Smooth muscle cell (in vitro differentiated cells): ENCODE results near the gene TMEM256. TPM values are rescaled to one million over a fixed set of nuclear protein-coding genes. Genes with fewer than 3 reads are reported as not detected.

Experiments
- DNase-seq: peaks from one replicate; lab custom pipeline; 2025; ENCODE audit not compliant: unreplicated experiment; lab: John Stamatoyannopoulos, UW
- H2AFZ ChIP-seq: fragments of 200-600 bp; sonication (generic); 2 replicates; pipeline ENCODE4 v1.6.0; 2016; ENCODE audit warnings: antibody characterized with exemption, low read depth, mild to moderate bottlenecking
- H3F3A ChIP-seq: fragments of 200-600 bp; sonication (generic); 2 replicates; pipeline ENCODE4 v1.6.0; 2017; ENCODE audit warnings: antibody characterized with exemption, low read depth
- H3K27ac ChIP-seq: fragments of 200-600 bp; sonication (generic); 2 replicates; pipeline ENCODE4 v1.5.1; 2016; ENCODE audit warnings: low read depth, mild to moderate bottlenecking
- H3K27me3 ChIP-seq: fragments of 200-600 bp; sonication (generic); 2 replicates; pipeline ENCODE4 v1.6.1; 2016; ENCODE audit warnings: low read depth, mild to moderate bottlenecking
- H3K36me3 ChIP-seq: fragments of 200-600 bp; sonication (generic); 2 replicates; pipeline ENCODE4 v1.5.1; 2016; ENCODE audit warnings: low read depth
- H3K4me1 ChIP-seq: fragments of 200-600 bp; sonication (generic); 2 replicates; pipeline ENCODE4 v1.5.1; 2016; ENCODE audit warnings: low read depth
- H3K4me2 ChIP-seq: fragments of 200-600 bp; sonication (generic); 2 replicates; pipeline ENCODE4 v1.6.0; 2016; ENCODE audit warnings: mild to moderate bottlenecking
- H3K4me3 ChIP-seq: fragments of 200-600 bp; sonication (generic); 2 replicates; pipeline ENCODE4 v1.5.1; 2016; ENCODE audit warnings: mild to moderate bottlenecking
- H3K79me2 ChIP-seq: fragments of 200-600 bp; sonication (generic); 2 replicates; pipeline ENCODE4 v1.6.0; 2016; ENCODE audit warnings: low read depth, mild to moderate bottlenecking
- H3K9ac ChIP-seq: fragments of 200-600 bp; sonication (generic); 2 replicates; pipeline ENCODE4 v1.6.0; 2016; ENCODE audit warnings: low read depth
- H3K9me3 ChIP-seq: fragments of 200-600 bp; sonication (generic); replicated peaks from 2 replicates; pipeline ENCODE4 v1.5.1; 2016; ENCODE audit warnings: low read depth
- H4K20me1 ChIP-seq: fragments of 200-600 bp; sonication (generic); 2 replicates; pipeline ENCODE4 v1.6.0; 2016; ENCODE audit warnings: low read depth
- CTCF ChIP-seq: fragments of 200-600 bp; sonication (generic); IDR thresholded peaks from 2 replicates; pipeline ENCODE4 v1.5.1; 2017; ENCODE audit warnings: borderline replicate concordance, mild to moderate bottlenecking, antibody characterized with exemption; ENCODE audit not compliant: insufficient read depth, poor library complexity, severe bottlenecking
- WGBS: methylation state at CpG from one replicate; pipeline ENCODE4 v1.1.7; 2016; ENCODE audit warnings: low lambda C conversion rate; 5-methylcytosine and 5-hydroxymethylcytosine counted together
- polyA plus RNA-seq: library from polyadenylated mRNA; unstranded; fragments of >200 nt; fragmentation: Nextera tagmentation; extraction: Ambion mirVana; gene quantifications from 2 replicates; pipeline ENCODE4 v1.2.1, GENCODE V29; 2016
- total RNA-seq: library from RNA; depleted of rRNA; stranded (reverse); fragments of >200 nt; gene quantifications from 2 replicates; pipeline ENCODE4 v1.2.3, GENCODE V29; 2014

The TMEM256 gene
- total and polyA plus RNA-seq, 2 experiments from 2014 or later, result 87.9 to 133 TPM

- Histone ChIP-seq H3K79me2 (no peaks in the 10 kb centered on the region), H3K4me1 (no peaks in the 10 kb centered on the region), H4K20me1 (no peaks in the 10 kb centered on the region), H3K36me3 (no peaks in the 10 kb centered on the region), H3K4me2 (no peak overlapping the region), H3K27ac (no peak overlapping the region), H2AFZ (no peak overlapping the region), H3K4me3 (no peak overlapping the region), H3K27me3 (no peaks in the 10 kb centered on the region), H3F3A (no peaks in the 10 kb centered on the region), H3K9me3 (no peaks in the 10 kb centered on the region), H3K9ac (no peak overlapping the region)
- 94% methylated on average over 28 of the region's 29 CpGs for WGBS
- no peak for DNase-seq
- no peak for TF ChIP-seq CTCF
These were observed 23.1 kb upstream of the TMEM256 start for GRCh38 chr17:7426896-7427489.

DNA sequence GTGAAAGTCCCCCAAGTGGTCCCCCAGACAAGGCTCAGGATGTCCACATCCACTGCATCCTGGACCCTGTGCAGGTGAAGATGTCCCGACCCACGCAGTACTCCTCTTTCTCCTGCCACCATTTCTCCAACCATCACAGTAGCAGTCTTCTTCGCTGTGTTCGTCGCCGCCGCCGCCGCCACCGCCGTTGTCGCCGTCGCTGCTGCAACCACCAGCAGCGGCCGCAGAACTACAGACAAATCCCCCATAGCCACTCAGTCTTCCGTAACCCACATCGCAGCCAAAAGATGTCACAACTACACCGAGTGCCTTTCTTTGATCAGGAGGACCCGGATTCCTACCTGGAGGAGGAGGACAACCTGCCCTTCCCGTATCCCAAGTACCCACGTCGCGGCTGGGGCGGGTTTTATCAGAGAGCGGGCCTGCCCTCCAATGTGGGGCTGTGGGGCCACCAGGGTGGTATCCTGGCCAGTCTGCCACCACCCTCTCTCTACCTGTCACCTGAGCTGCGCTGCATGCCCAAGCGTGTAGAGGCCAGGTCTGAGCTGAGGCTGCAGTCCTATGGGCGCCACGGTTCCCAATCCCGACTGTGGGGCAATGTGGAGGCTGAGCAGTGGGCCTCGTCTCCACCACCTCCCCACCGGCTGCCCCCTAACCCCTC, 22.4 kb upstream of the TMEM256 start:
- H3K27me3 ChIP-seq, result no peaks in the 10 kb centered on the region
- H3K27ac ChIP-seq, result no peak overlapping the region
- H3K4me1 ChIP-seq, result no peaks in the 10 kb centered on the region
- no peaks in the 10 kb centered on the region for H3K9me3 ChIP-seq
- H3K9ac ChIP-seq, result no peak overlapping the region
- H3K79me2 ChIP-seq, result no peaks in the 10 kb centered on the region
- WGBS, result 93% methylated on average over 33 of the region's 33 CpGs
- H3K4me3 ChIP-seq, result no peak overlapping the region
- no peak overlapping the region for H3K4me2 ChIP-seq
- DNase-seq, result no peak
- no peaks in the 10 kb centered on the region for H3K36me3 ChIP-seq
- H2AFZ ChIP-seq, result no peak overlapping the region
- no peaks in the 10 kb centered on the region for H4K20me1 ChIP-seq
- H3F3A ChIP-seq, result no peaks in the 10 kb centered on the region
- no peak for TF ChIP-seq CTCF

GRCh38 chr17:7425756-7426155, 21.9 kb upstream of the TMEM256 start:
- 88% methylated on average over 8 of the region's 8 CpGs for WGBS

More at GRCh38 chr17:7425756-7426155, 21.9 kb upstream of the TMEM256 start:
- H3F3A ChIP-seq, result no peaks in the 10 kb centered on the region
- no peak overlapping the region for H3K4me3 ChIP-seq
- H3K4me1 ChIP-seq, result no peaks in the 10 kb centered on the region
- H4K20me1 ChIP-seq, result no peaks in the 10 kb centered on the region
- no peaks in the 10 kb centered on the region for H3K27me3 ChIP-seq
- TF ChIP-seq CTCF, result no peak
- H3K9me3 ChIP-seq, result no peaks in the 10 kb centered on the region
- H3K36me3 ChIP-seq, result no peaks in the 10 kb centered on the region
- DNase-seq, result no peak
- no peak overlapping the region for H2AFZ ChIP-seq
- H3K4me2 ChIP-seq, result no peak overlapping the region
- no peak overlapping the region for H3K9ac ChIP-seq
- no peak overlapping the region for H3K27ac ChIP-seq
- H3K79me2 ChIP-seq, result no peaks in the 10 kb centered on the region
